Measurements from ENCODE around the gene TNS1. TPM values are rescaled to one million over a fixed set of nuclear protein-coding genes. Genes with fewer than 3 reads are reported as not detected.

TNS1 gene
- total and polyA plus RNA-seq, 9 of the 15 experiments (the other 6 are each of a cell fraction or from before 2014, with no cell fraction given), result 0.13 to 2.7 (median 0.77) TPM

- no peak for TF ChIP-seq ZNF24 (IDR thresholded peaks at IDR 0.05)
- TF ChIP-seq SMARCE1 (IDR thresholded peaks at IDR 0.05), result no peak
- no peak for TF ChIP-seq HBP1 (CRISPR knock-in tag; IDR thresholded peaks at IDR 0.05)
- no peak for TF ChIP-seq TRIM28 (IDR thresholded peaks at IDR 0.05)
- TF ChIP-seq POLR2H (tag; IDR thresholded peaks at IDR 0.05; ENCODE audit: low read depth), result no peak
- no peak for TF ChIP-seq KLF10 (CRISPR knock-in tag; IDR thresholded peaks at IDR 0.05)
- no peak for TF ChIP-seq ZBTB33 (CRISPR knock-in tag; IDR thresholded peaks at IDR 0.05)
- TF ChIP-seq RBM17 (IDR thresholded peaks at IDR 0.05; ENCODE audit: borderline replicate concordance, low read depth, low read length), result no peak
- no peak for TF ChIP-seq HDGF (IDR thresholded peaks at IDR 0.05)
- TF ChIP-seq SAFB2 (IDR thresholded peaks at IDR 0.05; ENCODE audit: borderline replicate concordance, low read depth, low read length, severe bottlenecking), result no peak
Observed at GRCh38 chr2:217987391-217987790, 15.4 kb downstream of the TNS1 start (continued).

All from K562 (cell line).